Measurements from ENCODE around the gene SPG21. TPM values are rescaled to one million over a fixed set of nuclear protein-coding genes. Genes with fewer than 3 reads are reported as not detected.

SPG21 gene
- total RNA-seq, 1 experiment from 2014 or later, result 53.0 TPM

- Histone ChIP-seq H3K27me3 (ENCODE audit: low read length) (no peaks in the 10 kb centered on the region), H3K79me2 (ENCODE audit: low read length) (no peaks in the 10 kb centered on the region), H3K27ac (ENCODE audit: low read length) (no peak overlapping the region), H3K9me3 (ENCODE audit: low read length) (no peaks in the 10 kb centered on the region), H3K4me1 (ENCODE audit: insufficient read depth, low read length) (no peaks in the 10 kb centered on the region), H3K4me3 (ENCODE audit: low read length) (no peak overlapping the region), H2AFZ (ENCODE audit: low read length) (no peak overlapping the region), H3K9ac (ENCODE audit: low read length) (no peak overlapping the region), H3F3A (ENCODE audit: low read length, unreplicated experiment) (no peaks in the 10 kb centered on the region), H4K20me1 (ENCODE audit: low read length) (no peaks in the 10 kb centered on the region), H3K9me2 (replicated peaks; ENCODE audit: low read length) (no peaks in the 10 kb centered on the region), H3K36me3 (ENCODE audit: low read depth, low read length) (peaks cover 17% of the 10 kb centered on the region), H3K4me2 (ENCODE audit: low read length) (no peak overlapping the region)
- BruUV-seq (replicated peaks), result no TSS peak
- intact Hi-C loops (cut with micrococcal nuclease), result no loop called here
- no peak for DNase-seq
- no peak for TF ChIP-seq EZH2 (IDR thresholded peaks at IDR 0.05; ENCODE audit: low read length, unreplicated experiment)
- TF ChIP-seq EZH2phosphoT487 (IDR thresholded peaks at IDR 0.05; ENCODE audit: borderline replicate concordance, low read length), result no peak
- no peak for TF ChIP-seq CTCF (conservative IDR thresholded peaks at IDR 0.05; ENCODE audit: low read depth, low read length)
- ATAC-seq, result no peak
- POLR2A ChIA-PET (ENCODE audit: unreplicated experiment), result no interaction called here
- CTCF ChIA-PET, result no interaction called here
Observed at GRCh38 chr15:65008983-65009382, 19.3 kb upstream of the SPG21 start.

GRCh38 chr15:65006876-65007275, 17.2 kb upstream of the SPG21 start:
- no peaks in the 10 kb centered on the region for H3F3A ChIP-seq (ENCODE audit: low read length, unreplicated experiment)
- TF ChIP-seq CTCF (conservative IDR thresholded peaks at IDR 0.05; ENCODE audit: low read depth, low read length) (no peak), EZH2 (IDR thresholded peaks at IDR 0.05; ENCODE audit: low read length, unreplicated experiment) (no peak), EZH2phosphoT487 (IDR thresholded peaks at IDR 0.05; ENCODE audit: borderline replicate concordance, low read length) (no peak)
- H3K4me3 ChIP-seq (ENCODE audit: low read length), result no peak overlapping the region
- H3K27ac ChIP-seq (ENCODE audit: low read length), result no peak overlapping the region
- H3K36me3 ChIP-seq (ENCODE audit: low read depth, low read length), result peaks cover 5% of the 10 kb centered on the region; the same call in 1 of the 2 replicates
- H2AFZ ChIP-seq (ENCODE audit: low read length), result no peak overlapping the region
- no peaks in the 10 kb centered on the region for H3K9me2 ChIP-seq (replicated peaks; ENCODE audit: low read length)
- H3K4me1 ChIP-seq (ENCODE audit: insufficient read depth, low read length), result no peaks in the 10 kb centered on the region
- no peak overlapping the region for H3K9ac ChIP-seq (ENCODE audit: low read length)
- intact Hi-C loops (cut with micrococcal nuclease), result no loop called here
- no peak overlapping the region for H3K4me2 ChIP-seq (ENCODE audit: low read length)
- H4K20me1 ChIP-seq (ENCODE audit: low read length), result no peaks in the 10 kb centered on the region
- DNase-seq (no peak), ATAC-seq (no peak)
- BruUV-seq (replicated peaks), result no TSS peak
- ChIA-PET POLR2A (ENCODE audit: unreplicated experiment) (no interaction called here), CTCF (no interaction called here)
- no peaks in the 10 kb centered on the region for H3K27me3 ChIP-seq (ENCODE audit: low read length)
- no peaks in the 10 kb centered on the region for H3K9me3 ChIP-seq (ENCODE audit: low read length)
- no peaks in the 10 kb centered on the region for H3K79me2 ChIP-seq (ENCODE audit: low read length)

- Histone ChIP-seq H3K4me3 (ENCODE audit: low read length) (no peak overlapping the region), H3K9me3 (ENCODE audit: low read length) (no peaks in the 10 kb centered on the region), H3K4me1 (ENCODE audit: insufficient read depth, low read length) (no peaks in the 10 kb centered on the region), H3K27me3 (ENCODE audit: low read length) (no peaks in the 10 kb centered on the region), H3K9me2 (replicated peaks; ENCODE audit: low read length) (no peaks in the 10 kb centered on the region), H3K4me2 (ENCODE audit: low read length) (no peak overlapping the region), H3K9ac (ENCODE audit: low read length) (no peak overlapping the region), H4K20me1 (ENCODE audit: low read length) (no peaks in the 10 kb centered on the region), H3K27ac (ENCODE audit: low read length) (no peak overlapping the region), H3K79me2 (ENCODE audit: low read length) (no peaks in the 10 kb centered on the region), H2AFZ (ENCODE audit: low read length) (no peak overlapping the region), H3F3A (ENCODE audit: low read length, unreplicated experiment) (no peaks in the 10 kb centered on the region), H3K36me3 (ENCODE audit: low read depth, low read length) (peaks cover 5% of the 10 kb centered on the region; the same call in 1 of the 2 replicates)
- no peak for DNase-seq
- intact Hi-C loops (cut with micrococcal nuclease), result no loop called here
- TF ChIP-seq EZH2phosphoT487 (IDR thresholded peaks at IDR 0.05; ENCODE audit: borderline replicate concordance, low read length) (no peak), EZH2 (IDR thresholded peaks at IDR 0.05; ENCODE audit: low read length, unreplicated experiment) (no peak), CTCF (conservative IDR thresholded peaks at IDR 0.05; ENCODE audit: low read depth, low read length) (no peak)
- BruUV-seq (replicated peaks), result no TSS peak
- no peak for ATAC-seq
- CTCF ChIA-PET, result no interaction called here
- POLR2A ChIA-PET (ENCODE audit: unreplicated experiment), result no interaction called here
Observed at GRCh38 chr15:65004993-65005392, 15.3 kb upstream of the SPG21 start.

Measured in PC-3 (cell line).